ENCODE measurements around the gene TSGA10IP. TPM values are rescaled to one million over a fixed set of nuclear protein-coding genes. Genes with fewer than 3 reads are reported as not detected.

TSGA10IP gene
- total and polyA plus RNA-seq, 12 donors = 0.01 TPM; not detected in 11

GRCh38 chr11:65976216-65977176 is 31.2 kb downstream of the TSGA10IP start:
- peaks cover 0 to 82% (median 31%) of the 10 kb centered on the region in 9 donors for H3K36me3 ChIP-seq
- no peak for DNase-seq

GRCh38 chr11:65977621-65978390 is 32.5 kb downstream of the TSGA10IP start:
- 90 to 92% methylated on average over 28 to 29 of the region's 29 CpGs for WGBS, 2 donors
- Histone ChIP-seq H3K9me3 (no peaks in the 10 kb centered on the region), H3K27me3 (no peaks in the 10 kb centered on the region), H3K27ac (no peak overlapping the region), H3K4me1 (no peaks in the 10 kb centered on the region), H3K4me3 (no peak overlapping the region), H3K36me3 (peaks cover 0 to 69% (median 31%) of the 10 kb centered on the region in 9 donors)
- TF ChIP-seq CTCF (IDR thresholded peaks at IDR 0.05) = no peak
- intact Hi-C loops (cut with DNase I) = no loop called here
- ATAC-seq (peak in 2 of 8 donors; percentile 11 to 14), DNase-seq (no peak)

More at GRCh38 chr11:65976216-65977176, 31.2 kb downstream of the TSGA10IP start:
- Histone ChIP-seq H3K9me3 (no peaks in the 10 kb centered on the region), H3K4me1 (no peaks in the 10 kb centered on the region), H3K4me3 (no peak overlapping the region), H3K27me3 (no peaks in the 10 kb centered on the region), H3K27ac (no peak overlapping the region)
- no peak for ATAC-seq
- 83 to 87% methylated on average over 43 of the region's 43 CpGs for WGBS, 2 donors
- no peak for TF ChIP-seq CTCF (IDR thresholded peaks at IDR 0.05)
- intact Hi-C loops (cut with DNase I) = no loop called here

- H3K36me3 ChIP-seq = peaks cover 0 to 61% (median 31%) of the 10 kb centered on the region in 9 donors
- H3K4me3 ChIP-seq = no peak overlapping the region
- no peaks in the 10 kb centered on the region for H3K4me1 ChIP-seq
- WGBS, 2 donors = 91 to 93% methylated on average over 34 of the region's 34 CpGs
- no peaks in the 10 kb centered on the region for H3K9me3 ChIP-seq
- intact Hi-C loops (cut with DNase I) = no loop called here
- DNase-seq (no peak), ATAC-seq (no peak)
- H3K27ac ChIP-seq = no peak overlapping the region
- H3K27me3 ChIP-seq = no peaks in the 10 kb centered on the region
- no peak for TF ChIP-seq CTCF (IDR thresholded peaks at IDR 0.05)
Observed at GRCh38 chr11:65978391-65979238, 33.3 kb downstream of the TSGA10IP start.
